ENCODE data around the gene EHMT2. TPM values are rescaled to one million over a fixed set of nuclear protein-coding genes. Genes with fewer than 3 reads are reported as not detected.

EHMT2 gene
- total and polyA plus RNA-seq, 2 of the 13 experiments (the other 11 are each of a cell fraction or from before 2014, with no cell fraction given): 55.2 to 69.2 TPM

DNA sequence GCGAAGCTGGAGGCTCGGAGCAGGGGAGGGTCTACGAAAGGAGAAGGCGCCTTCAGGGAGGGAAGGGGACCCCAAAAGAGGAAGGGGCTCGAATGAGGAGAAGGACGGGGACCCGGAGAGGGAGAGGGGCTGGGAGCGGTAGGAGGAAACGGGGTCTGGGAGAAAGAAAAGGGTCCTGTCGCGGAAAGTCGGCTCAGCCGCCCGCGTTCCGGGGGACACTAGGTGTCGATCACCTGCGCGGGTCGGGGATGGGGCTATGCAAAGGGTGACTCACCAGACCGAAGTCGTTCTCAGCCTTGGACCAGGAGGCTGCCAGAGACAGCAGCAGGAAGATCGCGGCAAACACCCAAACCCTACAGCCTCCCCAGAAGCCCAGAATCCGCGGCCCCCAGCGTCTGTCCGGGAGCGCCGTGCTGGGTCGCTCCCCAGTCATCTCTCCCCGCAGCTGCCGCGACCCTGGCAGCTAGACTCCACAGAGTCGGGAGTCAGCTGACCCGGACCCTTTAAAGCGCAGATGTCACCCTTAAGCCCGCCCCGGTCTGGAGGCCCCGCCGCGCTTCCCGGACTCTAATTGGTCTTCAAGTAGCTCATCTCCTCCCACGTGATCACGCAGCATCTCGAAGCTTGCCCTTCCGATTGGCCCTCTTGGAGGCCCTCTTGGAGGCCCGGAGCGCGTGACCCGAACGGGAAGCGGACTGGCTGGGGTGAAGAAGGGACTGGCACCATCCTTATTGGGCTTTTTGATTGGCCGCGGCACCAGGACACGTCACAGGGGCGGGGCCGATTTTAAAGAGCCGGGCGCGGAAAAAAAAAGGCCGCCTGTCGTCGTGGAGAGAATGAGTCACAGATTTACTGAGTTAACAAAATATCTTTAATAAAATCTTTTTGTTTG, 34.9 kb downstream of the EHMT2 start, which contains the start of gene NEU1 (continued):
- TF ChIP-seq ZNF790 (CRISPR knock-in tag; IDR thresholded peaks at IDR 0.05; ENCODE audit: borderline replicate concordance) (no peak; the same call in 1 of the 2 replicates), ARNT2 (CRISPR knock-in tag; IDR thresholded peaks at IDR 0.05; ENCODE audit: low read depth) (peak; percentile 88), ATF7 (IDR thresholded peaks at IDR 0.05) (no peak), ATF7 (CRISPR knock-in tag; IDR thresholded peaks at IDR 0.05) (no peak), GATA4 (IDR thresholded peaks at IDR 0.05; ENCODE audit: borderline replicate concordance, low read depth) (peak; percentile 96), ZNF883 (CRISPR knock-in tag; IDR thresholded peaks at IDR 0.05; ENCODE audit: not compliant biosample characterization) (peak; percentile 76), CHD2 (IDR thresholded peaks at IDR 0.05; ENCODE audit: low read depth, low read length) (no peak), EHMT2 (IDR thresholded peaks at IDR 0.05; ENCODE audit: borderline replicate concordance, low read depth, low read length) (no peak), ZBTB7A (CRISPR knock-in tag; IDR thresholded peaks at IDR 0.05) (no peak), KDM6A (CRISPR knock-in tag; IDR thresholded peaks at IDR 0.05; ENCODE audit: low read depth) (no peak), ZNF143 (CRISPR knock-in tag; IDR thresholded peaks at IDR 0.05) (peak; percentile 59; the same call in 1 of the 2 replicates)
- TF ChIP-seq, protein P1, sequence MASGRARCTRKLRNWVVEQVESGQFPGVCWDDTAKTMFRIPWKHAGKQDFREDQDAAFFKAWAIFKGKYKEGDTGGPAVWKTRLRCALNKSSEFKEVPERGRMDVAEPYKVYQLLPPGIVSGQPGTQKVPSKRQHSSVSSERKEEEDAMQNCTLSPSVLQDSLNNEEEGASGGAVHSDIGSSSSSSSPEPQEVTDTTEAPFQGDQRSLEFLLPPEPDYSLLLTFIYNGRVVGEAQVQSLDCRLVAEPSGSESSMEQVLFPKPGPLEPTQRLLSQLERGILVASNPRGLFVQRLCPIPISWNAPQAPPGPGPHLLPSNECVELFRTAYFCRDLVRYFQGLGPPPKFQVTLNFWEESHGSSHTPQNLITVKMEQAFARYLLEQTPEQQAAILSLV (CRISPR knock-in tag; IDR thresholded peaks at IDR 0.05; ENCODE audit: borderline replicate concordance): peak; percentile 95
- TF ChIP-seq, protein P2, sequence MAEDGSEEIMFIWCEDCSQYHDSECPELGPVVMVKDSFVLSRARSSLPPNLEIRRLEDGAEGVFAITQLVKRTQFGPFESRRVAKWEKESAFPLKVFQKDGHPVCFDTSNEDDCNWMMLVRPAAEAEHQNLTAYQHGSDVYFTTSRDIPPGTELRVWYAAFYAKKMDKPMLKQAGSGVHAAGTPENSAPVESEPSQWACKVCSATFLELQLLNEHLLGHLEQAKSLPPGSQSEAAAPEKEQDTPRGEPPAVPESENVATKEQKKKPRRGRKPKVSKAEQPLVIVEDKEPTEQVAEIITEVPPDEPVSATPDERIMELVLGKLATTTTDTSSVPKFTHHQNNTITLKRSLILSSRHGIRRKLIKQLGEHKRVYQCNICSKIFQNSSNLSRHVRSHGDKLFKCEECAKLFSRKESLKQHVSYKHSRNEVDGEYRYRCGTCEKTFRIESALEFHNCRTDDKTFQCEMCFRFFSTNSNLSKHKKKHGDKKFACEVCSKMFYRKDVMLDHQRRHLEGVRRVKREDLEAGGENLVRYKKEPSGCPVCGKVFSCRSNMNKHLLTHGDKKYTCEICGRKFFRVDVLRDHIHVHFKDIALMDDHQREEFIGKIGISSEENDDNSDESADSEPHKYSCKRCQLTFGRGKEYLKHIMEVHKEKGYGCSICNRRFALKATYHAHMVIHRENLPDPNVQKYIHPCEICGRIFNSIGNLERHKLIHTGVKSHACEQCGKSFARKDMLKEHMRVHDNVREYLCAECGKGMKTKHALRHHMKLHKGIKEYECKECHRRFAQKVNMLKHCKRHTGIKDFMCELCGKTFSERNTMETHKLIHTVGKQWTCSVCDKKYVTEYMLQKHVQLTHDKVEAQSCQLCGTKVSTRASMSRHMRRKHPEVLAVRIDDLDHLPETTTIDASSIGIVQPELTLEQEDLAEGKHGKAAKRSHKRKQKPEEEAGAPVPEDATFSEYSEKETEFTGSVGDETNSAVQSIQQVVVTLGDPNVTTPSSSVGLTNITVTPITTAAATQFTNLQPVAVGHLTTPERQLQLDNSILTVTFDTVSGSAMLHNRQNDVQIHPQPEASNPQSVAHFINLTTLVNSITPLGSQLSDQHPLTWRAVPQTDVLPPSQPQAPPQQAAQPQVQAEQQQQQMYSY (CRISPR knock-in tag; IDR thresholded peaks at IDR 0.05): peak; percentile 97
- TF ChIP-seq, protein P3, sequence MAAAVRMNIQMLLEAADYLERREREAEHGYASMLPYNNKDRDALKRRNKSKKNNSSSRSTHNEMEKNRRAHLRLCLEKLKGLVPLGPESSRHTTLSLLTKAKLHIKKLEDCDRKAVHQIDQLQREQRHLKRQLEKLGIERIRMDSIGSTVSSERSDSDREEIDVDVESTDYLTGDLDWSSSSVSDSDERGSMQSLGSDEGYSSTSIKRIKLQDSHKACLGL (CRISPR knock-in tag; IDR thresholded peaks at IDR 0.05): peak; percentile 84
- TF ChIP-seq, protein P4, sequence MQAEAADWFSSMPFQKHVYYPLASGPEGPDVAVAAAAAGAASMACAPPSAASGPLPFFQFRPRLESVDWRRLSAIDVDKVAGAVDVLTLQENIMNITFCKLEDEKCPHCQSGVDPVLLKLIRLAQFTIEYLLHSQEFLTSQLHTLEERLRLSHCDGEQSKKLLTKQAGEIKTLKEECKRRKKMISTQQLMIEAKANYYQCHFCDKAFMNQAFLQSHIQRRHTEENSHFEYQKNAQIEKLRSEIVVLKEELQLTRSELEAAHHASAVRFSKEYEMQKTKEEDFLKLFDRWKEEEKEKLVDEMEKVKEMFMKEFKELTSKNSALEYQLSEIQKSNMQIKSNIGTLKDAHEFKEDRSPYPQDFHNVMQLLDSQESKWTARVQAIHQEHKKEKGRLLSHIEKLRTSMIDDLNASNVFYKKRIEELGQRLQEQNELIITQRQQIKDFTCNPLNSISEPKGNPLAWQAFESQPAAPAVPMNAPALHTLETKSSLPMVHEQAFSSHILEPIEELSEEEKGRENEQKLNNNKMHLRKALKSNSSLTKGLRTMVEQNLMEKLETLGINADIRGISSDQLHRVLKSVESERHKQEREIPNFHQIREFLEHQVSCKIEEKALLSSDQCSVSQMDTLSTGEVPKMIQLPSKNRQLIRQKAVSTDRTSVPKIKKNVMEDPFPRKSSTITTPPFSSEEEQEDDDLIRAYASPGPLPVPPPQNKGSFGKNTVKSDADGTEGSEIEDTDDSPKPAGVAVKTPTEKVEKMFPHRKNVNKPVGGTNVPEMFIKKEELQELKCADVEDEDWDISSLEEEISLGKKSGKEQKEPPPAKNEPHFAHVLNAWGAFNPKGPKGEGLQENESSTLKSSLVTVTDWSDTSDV (CRISPR knock-in tag; IDR thresholded peaks at IDR 0.05): peak; percentile 74; the same call in 1 of the 2 replicates
- TF ChIP-seq, protein P5, sequence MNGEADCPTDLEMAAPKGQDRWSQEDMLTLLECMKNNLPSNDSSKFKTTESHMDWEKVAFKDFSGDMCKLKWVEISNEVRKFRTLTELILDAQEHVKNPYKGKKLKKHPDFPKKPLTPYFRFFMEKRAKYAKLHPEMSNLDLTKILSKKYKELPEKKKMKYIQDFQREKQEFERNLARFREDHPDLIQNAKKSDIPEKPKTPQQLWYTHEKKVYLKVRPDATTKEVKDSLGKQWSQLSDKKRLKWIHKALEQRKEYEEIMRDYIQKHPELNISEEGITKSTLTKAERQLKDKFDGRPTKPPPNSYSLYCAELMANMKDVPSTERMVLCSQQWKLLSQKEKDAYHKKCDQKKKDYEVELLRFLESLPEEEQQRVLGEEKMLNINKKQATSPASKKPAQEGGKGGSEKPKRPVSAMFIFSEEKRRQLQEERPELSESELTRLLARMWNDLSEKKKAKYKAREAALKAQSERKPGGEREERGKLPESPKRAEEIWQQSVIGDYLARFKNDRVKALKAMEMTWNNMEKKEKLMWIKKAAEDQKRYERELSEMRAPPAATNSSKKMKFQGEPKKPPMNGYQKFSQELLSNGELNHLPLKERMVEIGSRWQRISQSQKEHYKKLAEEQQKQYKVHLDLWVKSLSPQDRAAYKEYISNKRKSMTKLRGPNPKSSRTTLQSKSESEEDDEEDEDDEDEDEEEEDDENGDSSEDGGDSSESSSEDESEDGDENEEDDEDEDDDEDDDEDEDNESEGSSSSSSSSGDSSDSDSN (CRISPR knock-in tag; IDR thresholded peaks at IDR 0.05): peak; percentile 86
- TF ChIP-seq, protein P6, sequence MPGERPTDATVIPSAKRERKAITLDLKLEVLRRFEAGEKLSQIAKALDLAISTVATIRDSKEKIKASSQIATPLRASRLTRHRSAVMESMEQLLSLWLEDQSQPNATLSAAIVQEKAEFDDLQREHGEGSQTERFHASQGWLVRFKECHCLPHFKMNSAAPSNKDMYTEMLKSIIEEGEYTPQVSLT (CRISPR knock-in tag; IDR thresholded peaks at IDR 0.05; ENCODE audit: borderline replicate concordance, low read depth): no peak

Measured in HepG2 (cell line).